Renal pelvis (tissue), 4 donors: ENCODE data around the gene ANO1. TPM values are rescaled to one million over a fixed set of nuclear protein-coding genes. Genes with fewer than 3 reads are reported as not detected.
A peak's percentile ranks its signal among the peaks of the same experiment; 100 is the strongest.

Experiments used
- DNase-seq: peaks from one replicate; pipeline ENCODE4 v3.0.0-alpha.2; 2013
- polyA plus RNA-seq, 3 donors: library from polyadenylated mRNA; unstranded; fragments of 120-200 nt; gene quantifications; one replicate each; pipeline ENCODE4 v1.2.1, GENCODE V29; 2013; ENCODE audit not compliant: insufficient read length in 3 of 3

The ANO1 gene
- polyA plus RNA-seq, 3 donors, result 13.1 to 16.8 (median 15.2) TPM

- DNase-seq, result no peak
Observed at GRCh38 chr11:70072861-70073755, 5.0 kb upstream of the ANO1 start.

GRCh38 chr11:70073871-70074371 is 4.2 kb upstream of the ANO1 start:
- peak; percentile 57 for DNase-seq

GRCh38 chr11:70074746-70075145 is 3.4 kb upstream of the ANO1 start:
- no peak for DNase-seq

- no peak for DNase-seq
Observed at GRCh38 chr11:70075836-70076235, 2.3 kb upstream of the ANO1 start.

- no peak for DNase-seq
Observed at GRCh38 chr11:70076461-70076931, 1.6 kb upstream of the ANO1 start.

- no peak for DNase-seq
Observed at GRCh38 chr11:70077411-70078094, 564 bp upstream of the ANO1 start.

GRCh38 chr11:70078781-70079616 is 882 bp downstream of the ANO1 start:
- DNase-seq, result no peak

- no peak for DNase-seq
Observed at GRCh38 chr11:70079691-70080090, 1.6 kb downstream of the ANO1 start.

- no peak for DNase-seq
Observed at GRCh38 chr11:70080763-70081162, 2.6 kb downstream of the ANO1 start.

- DNase-seq, result no peak
Observed at GRCh38 chr11:70082829-70083228, 4.7 kb downstream of the ANO1 start.

- DNase-seq, result no peak
Observed at GRCh38 chr11:70084046-70084984, 6.2 kb downstream of the ANO1 start.

GRCh38 chr11:70085815-70086769 is 8.0 kb downstream of the ANO1 start:
- no peak for DNase-seq

GRCh38 chr11:70087446-70088167 is 9.5 kb downstream of the ANO1 start:
- DNase-seq, result no peak

GRCh38 chr11:70088735-70089250 is 10.7 kb downstream of the ANO1 start:
- no peak for DNase-seq

GRCh38 chr11:70089631-70090030 is 11.5 kb downstream of the ANO1 start:
- DNase-seq, result no peak

GRCh38 chr11:70090961-70091381 is 12.9 kb downstream of the ANO1 start:
- no peak for DNase-seq

- no peak for DNase-seq
Observed at GRCh38 chr11:70091638-70092037, 13.5 kb downstream of the ANO1 start.

- DNase-seq, result peak; percentile 89
Observed at GRCh38 chr11:70092959-70093715, 15.0 kb downstream of the ANO1 start.
